Fibroblast of peridontal ligament (primary cell): ENCODE measurements around the gene RLIM.

ENCODE experiments used
- DNase-seq: peaks from one replicate; pipeline ENCODE4 v3.0.0-alpha.2; 2010; ENCODE audit errors: extremely low read depth

The RLIM gene

GRCh38 chrX:74536832-74537371 lies 77.5 kb downstream of the RLIM start:
- peak; percentile 48 for DNase-seq

- DNase-seq, result peak; percentile 65
Observed at GRCh38 chrX:74536152-74536831, 78.1 kb downstream of the RLIM start.

- DNase-seq, result peak; percentile 76
Observed at GRCh38 chrX:74535408-74536151, 78.8 kb downstream of the RLIM start.
